NCI-H1694 treated with DMSO at 0.1 percent for 48 hours (cell line): Measurements from ENCODE around the gene ZC3H8.

Experiments
- DNase-seq: peaks from one replicate; lab custom pipeline; 2025; lab: John Stamatoyannopoulos, UW

The ZC3H8 gene

GRCh38 chr2:112164876-112165275, 90.0 kb downstream of the ZC3H8 start:
- no peak for DNase-seq

GRCh38 chr2:112163541-112163981, 91.3 kb downstream of the ZC3H8 start:
- DNase-seq = no peak

- no peak for DNase-seq
Measured at GRCh38 chr2:112162956-112163355, 91.9 kb downstream of the ZC3H8 start.

GRCh38 chr2:112162341-112162740, 92.5 kb downstream of the ZC3H8 start:
- DNase-seq = no peak
